ENCODE measurements around the gene POMC.
A peak's percentile ranks its signal among the peaks of the same experiment; 100 is the strongest.

Gene POMC

GRCh38 chr2:25194576-25195122, 26.3 kb upstream of the POMC start:
- no peaks in the 10 kb centered on the region for H3K9me3 Mint-ChIP-seq
- no peaks in the 10 kb centered on the region for H3K27me3 Mint-ChIP-seq

GRCh38 chr2:25190536-25190935, 22.2 kb upstream of the POMC start:
- H3K9me3 Mint-ChIP-seq: no peaks in the 10 kb centered on the region
- H3K27ac Mint-ChIP-seq: no peak overlapping the region
- H3K27me3 Mint-ChIP-seq: no peaks in the 10 kb centered on the region
- DNase-seq: no peak
- no peak overlapping the region for H3K4me3 Mint-ChIP-seq
- no peaks in the 10 kb centered on the region for H3K36me3 Mint-ChIP-seq (ENCODE audit: low read depth)
- no peaks in the 10 kb centered on the region for H3K4me1 Mint-ChIP-seq (ENCODE audit: low read depth)

More at GRCh38 chr2:25194576-25195122, 26.3 kb upstream of the POMC start:
- no peak overlapping the region for H3K27ac Mint-ChIP-seq
- H3K4me3 Mint-ChIP-seq: no peak overlapping the region
- no peaks in the 10 kb centered on the region for H3K4me1 Mint-ChIP-seq (ENCODE audit: low read depth)
- no peaks in the 10 kb centered on the region for H3K36me3 Mint-ChIP-seq (ENCODE audit: low read depth)
- no peak for DNase-seq

GRCh38 chr2:25188405-25188804, 20.0 kb upstream of the POMC start:
- Mint-ChIP-seq H3K9me3 (no peaks in the 10 kb centered on the region), H3K27me3 (no peaks in the 10 kb centered on the region), H3K27ac (no peak overlapping the region), H3K4me3 (no peak overlapping the region), H3K4me1 (ENCODE audit: low read depth) (no peaks in the 10 kb centered on the region), H3K36me3 (ENCODE audit: low read depth) (no peaks in the 10 kb centered on the region)
- no peak for DNase-seq

GRCh38 chr2:25187729-25188350, 19.5 kb upstream of the POMC start:
- Mint-ChIP-seq H3K4me1 (ENCODE audit: low read depth) (no peaks in the 10 kb centered on the region), H3K36me3 (ENCODE audit: low read depth) (no peaks in the 10 kb centered on the region), H3K4me3 (no peak overlapping the region), H3K27me3 (no peaks in the 10 kb centered on the region), H3K9me3 (no peaks in the 10 kb centered on the region), H3K27ac (no peak overlapping the region)
- DNase-seq: no peak

DNA sequence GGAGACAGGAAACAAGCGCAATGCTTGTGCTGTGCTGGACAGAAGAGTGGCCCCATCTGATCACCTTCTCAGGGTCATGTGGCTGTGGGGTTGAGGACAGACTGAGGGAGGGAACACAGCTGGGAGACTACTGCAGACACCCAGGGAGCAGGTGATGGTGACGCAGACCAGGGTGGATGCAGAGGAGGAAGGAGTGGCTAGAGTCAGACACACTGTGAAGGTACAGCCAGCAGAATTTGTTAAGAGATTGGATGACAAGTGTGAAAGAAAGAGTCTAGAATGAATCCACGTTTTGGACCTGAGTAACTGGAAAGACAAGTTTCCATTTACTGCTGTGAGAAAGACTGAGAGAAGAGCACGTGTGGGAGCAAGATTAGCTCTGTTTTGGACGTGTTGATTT, 15.9 kb upstream of the POMC start:
- Mint-ChIP-seq H3K27me3 (no peaks in the 10 kb centered on the region), H3K4me1 (ENCODE audit: low read depth) (no peaks in the 10 kb centered on the region), H3K36me3 (ENCODE audit: low read depth) (no peaks in the 10 kb centered on the region), H3K4me3 (no peak overlapping the region), H3K27ac (no peak overlapping the region), H3K9me3 (no peaks in the 10 kb centered on the region)
- DNase-seq: no peak

- no peak for DNase-seq
- Mint-ChIP-seq H3K4me1 (ENCODE audit: low read depth) (no peaks in the 10 kb centered on the region), H3K27ac (peak overlapping the region; percentile 42), H3K4me3 (no peak overlapping the region), H3K9me3 (no peaks in the 10 kb centered on the region), H3K36me3 (ENCODE audit: low read depth) (no peaks in the 10 kb centered on the region), H3K27me3 (peaks cover 15% of the 10 kb centered on the region)
These were observed 10.6 kb upstream of the POMC start for GRCh38 chr2:25178976-25179375.

GRCh38 chr2:25177211-25177611, 8.8 kb upstream of the POMC start:
- H3K27ac Mint-ChIP-seq: no peak overlapping the region
- H3K36me3 Mint-ChIP-seq (ENCODE audit: low read depth): no peaks in the 10 kb centered on the region
- no peaks in the 10 kb centered on the region for H3K9me3 Mint-ChIP-seq
- H3K4me3 Mint-ChIP-seq: no peak overlapping the region
- peaks cover 23% of the 10 kb centered on the region for H3K27me3 Mint-ChIP-seq
- peaks cover 1% of the 10 kb centered on the region for H3K4me1 Mint-ChIP-seq (ENCODE audit: low read depth)
- DNase-seq: no peak

DNA sequence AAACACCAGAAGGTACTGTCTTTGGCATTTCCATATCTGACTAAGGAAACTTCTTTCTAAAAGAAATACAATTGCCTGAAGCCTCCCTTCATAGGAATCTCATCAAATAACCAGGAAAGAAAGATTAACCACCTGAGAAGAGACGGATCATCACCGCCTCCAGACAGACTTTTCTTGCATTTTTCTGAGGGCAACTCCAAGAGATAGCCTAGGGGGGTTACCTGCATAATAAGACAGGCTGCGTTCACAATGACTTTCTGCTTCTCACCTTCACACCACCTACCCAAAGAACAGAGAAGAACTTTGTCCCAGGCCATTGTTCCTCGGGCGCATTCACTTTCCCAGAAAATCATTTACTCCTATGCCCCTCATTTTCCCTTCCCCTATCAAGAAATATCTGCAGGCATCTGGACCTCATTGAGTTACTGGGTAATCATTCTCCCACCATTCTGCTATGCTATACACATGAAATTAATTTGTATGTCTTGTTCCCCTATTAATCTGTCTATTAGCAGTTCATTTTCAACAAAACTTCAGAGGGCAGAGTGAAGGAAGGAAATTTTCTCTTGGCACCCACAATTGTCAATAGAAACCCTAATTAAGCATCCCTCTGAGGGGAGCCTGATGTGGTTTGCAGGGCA, 8.3 kb upstream of the POMC start:
- Mint-ChIP-seq H3K27ac (no peak overlapping the region), H3K36me3 (ENCODE audit: low read depth) (no peaks in the 10 kb centered on the region), H3K27me3 (peaks cover 23% of the 10 kb centered on the region), H3K9me3 (no peaks in the 10 kb centered on the region), H3K4me3 (no peak overlapping the region), H3K4me1 (ENCODE audit: low read depth) (peaks cover 1% of the 10 kb centered on the region)
- no peak for DNase-seq

DNA sequence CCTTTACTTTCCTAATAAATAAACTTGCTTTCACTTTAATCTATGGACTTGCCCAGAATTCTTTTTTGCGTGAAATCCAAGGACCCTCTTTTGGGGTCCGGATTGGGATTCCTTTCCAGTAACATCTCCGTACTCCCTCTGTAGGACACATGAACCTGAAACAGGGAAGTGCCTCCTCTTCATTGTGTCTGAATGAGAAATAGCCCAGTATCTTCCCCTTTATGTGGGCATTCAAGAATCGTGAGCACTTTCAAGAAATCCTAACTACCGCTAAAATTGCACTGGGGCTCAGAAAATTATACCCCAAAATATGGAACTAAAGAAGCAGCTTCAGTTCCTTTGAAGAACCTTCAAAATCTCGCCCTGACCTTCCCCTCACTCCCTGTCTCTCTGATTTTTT, 7.8 kb upstream of the POMC start:
- Mint-ChIP-seq H3K9me3 (no peaks in the 10 kb centered on the region), H3K27ac (no peak overlapping the region), H3K27me3 (peaks cover 23% of the 10 kb centered on the region), H3K36me3 (ENCODE audit: low read depth) (no peaks in the 10 kb centered on the region), H3K4me1 (ENCODE audit: low read depth) (peaks cover 1% of the 10 kb centered on the region), H3K4me3 (no peak overlapping the region)
- DNase-seq: no peak

- peaks cover 39% of the 10 kb centered on the region for H3K27me3 Mint-ChIP-seq
- DNase-seq: no peak
- no peak overlapping the region for H3K4me3 Mint-ChIP-seq
- H3K9me3 Mint-ChIP-seq: no peaks in the 10 kb centered on the region
- no peak overlapping the region for H3K27ac Mint-ChIP-seq
- H3K36me3 Mint-ChIP-seq (ENCODE audit: low read depth): no peaks in the 10 kb centered on the region
- H3K4me1 Mint-ChIP-seq (ENCODE audit: low read depth): peaks cover 1% of the 10 kb centered on the region
These were observed 5.9 kb upstream of the POMC start for GRCh38 chr2:25174192-25174861.

DNA sequence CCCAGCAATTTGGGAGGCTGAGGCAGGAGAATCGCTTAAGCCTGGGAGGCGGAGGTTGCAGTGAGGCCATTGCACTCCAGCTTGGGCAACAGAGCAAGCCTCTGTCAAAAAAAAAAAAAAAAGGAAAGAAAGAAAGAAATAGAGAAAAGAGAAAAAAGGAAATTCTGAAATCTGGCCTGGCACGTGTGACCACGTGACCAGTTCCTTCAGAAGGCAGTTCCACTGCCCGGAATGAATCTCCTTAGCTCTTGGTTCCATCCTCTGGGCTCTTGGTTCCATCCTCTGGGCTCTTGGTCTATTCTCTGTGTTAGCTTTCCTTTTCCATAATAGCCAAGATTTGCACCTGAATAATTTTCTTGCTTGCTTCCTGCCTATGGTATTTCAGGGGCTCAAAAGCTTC, 5.3 kb upstream of the POMC start:
- no peak overlapping the region for H3K27ac Mint-ChIP-seq
- peaks cover 42% of the 10 kb centered on the region for H3K27me3 Mint-ChIP-seq
- H3K9me3 Mint-ChIP-seq: no peaks in the 10 kb centered on the region
- no peak overlapping the region for H3K4me3 Mint-ChIP-seq
- DNase-seq: no peak
- no peaks in the 10 kb centered on the region for H3K36me3 Mint-ChIP-seq (ENCODE audit: low read depth)
- H3K4me1 Mint-ChIP-seq (ENCODE audit: low read depth): peaks cover 5% of the 10 kb centered on the region

GRCh38 chr2:25170888-25171287, 2.5 kb upstream of the POMC start:
- no peak overlapping the region for H3K4me3 Mint-ChIP-seq
- no peak overlapping the region for H3K27ac Mint-ChIP-seq
- H3K36me3 Mint-ChIP-seq (ENCODE audit: low read depth): no peaks in the 10 kb centered on the region
- H3K9me3 Mint-ChIP-seq: no peaks in the 10 kb centered on the region
- peaks cover 22% of the 10 kb centered on the region for H3K4me1 Mint-ChIP-seq (ENCODE audit: low read depth)
- H3K27me3 Mint-ChIP-seq: peaks cover 58% of the 10 kb centered on the region
- DNase-seq: no peak

GRCh38 chr2:25169073-25169470, 692 bp upstream of the POMC start:
- Mint-ChIP-seq H3K27ac (no peak overlapping the region), H3K27me3 (peaks cover 53% of the 10 kb centered on the region), H3K4me3 (peak overlapping the region; percentile 67), H3K9me3 (no peaks in the 10 kb centered on the region), H3K36me3 (ENCODE audit: low read depth) (no peaks in the 10 kb centered on the region), H3K4me1 (ENCODE audit: low read depth) (peaks cover 29% of the 10 kb centered on the region)
- no peak for DNase-seq

DNA sequence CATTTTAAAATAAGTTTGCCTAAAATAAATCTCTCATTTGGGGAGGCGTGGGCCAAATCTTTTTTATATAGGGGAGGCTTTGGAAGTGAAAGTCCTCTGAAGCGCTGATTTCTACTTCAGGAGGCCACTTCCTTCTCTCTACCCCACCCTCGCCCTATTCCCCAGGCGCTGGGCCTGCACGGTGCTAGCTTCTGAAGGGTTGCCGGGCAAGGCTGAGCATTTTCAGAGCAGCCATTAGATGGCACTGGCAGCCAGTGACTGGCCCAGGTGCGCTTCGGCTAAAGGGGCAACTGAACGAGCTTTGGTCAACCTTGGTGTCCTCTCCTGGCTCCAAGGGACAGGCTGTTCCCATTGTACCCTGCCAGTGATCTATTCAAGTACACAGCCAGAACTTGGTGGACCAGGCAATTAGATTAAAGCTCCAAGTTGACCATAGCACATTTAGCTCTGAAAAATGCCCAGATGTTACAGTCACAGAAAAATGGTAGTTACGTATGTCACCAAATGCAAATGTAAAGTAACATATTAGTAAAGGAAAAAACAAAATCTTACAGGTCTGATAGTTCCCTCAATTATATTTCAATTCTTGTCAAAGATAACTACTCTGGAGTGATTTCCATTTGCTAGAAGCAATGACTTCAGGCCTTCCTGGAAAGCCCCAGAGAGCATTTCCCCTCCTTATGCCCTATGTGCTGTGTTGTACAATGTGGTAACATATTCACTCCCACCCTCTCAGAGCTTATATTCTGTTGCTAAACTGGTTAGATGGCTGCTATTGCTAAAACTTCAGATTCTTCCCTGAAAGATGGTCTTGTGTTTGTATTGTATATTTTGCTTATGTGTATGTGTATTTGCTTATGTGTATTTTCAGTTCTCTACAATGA, 2.1 kb downstream of the POMC start:
- H3K36me3 Mint-ChIP-seq (ENCODE audit: low read depth): no peaks in the 10 kb centered on the region
- DNase-seq: peak; percentile 60

More for the DNA sequence above, 2.1 kb downstream of the POMC start:
- no peaks in the 10 kb centered on the region for H3K9me3 Mint-ChIP-seq
- no peak overlapping the region for H3K4me3 Mint-ChIP-seq
- H3K4me1 Mint-ChIP-seq (ENCODE audit: low read depth): peaks cover 32% of the 10 kb centered on the region
- no peak overlapping the region for H3K27ac Mint-ChIP-seq
- peaks cover 44% of the 10 kb centered on the region for H3K27me3 Mint-ChIP-seq

All from activated T-cell treated with anti-CD3 and anti-CD28 coated beads, Interleukin-2, amount 50 U/mL, for 24 hours (primary cell).